ENCODE results near the gene PLEKHA8.

- TF ChIP-seq YY1 (IDR thresholded peaks at IDR 0.05; ENCODE audit: insufficient read depth, insufficient read length) (no peak), SUZ12 (IDR thresholded peaks at IDR 0.05; ENCODE audit: extremely low read depth, insufficient read depth, insufficient read length) (no peak), ZNF274 (IDR thresholded peaks at IDR 0.05; ENCODE audit: low read depth, low read length) (no peak)
These were observed 7.7 kb upstream of the PLEKHA8 start for GRCh38 chr7:30020535-30020934.

All from NT2/D1 (cell line).